Measurements from ENCODE around the gene UTP3.

DNA sequence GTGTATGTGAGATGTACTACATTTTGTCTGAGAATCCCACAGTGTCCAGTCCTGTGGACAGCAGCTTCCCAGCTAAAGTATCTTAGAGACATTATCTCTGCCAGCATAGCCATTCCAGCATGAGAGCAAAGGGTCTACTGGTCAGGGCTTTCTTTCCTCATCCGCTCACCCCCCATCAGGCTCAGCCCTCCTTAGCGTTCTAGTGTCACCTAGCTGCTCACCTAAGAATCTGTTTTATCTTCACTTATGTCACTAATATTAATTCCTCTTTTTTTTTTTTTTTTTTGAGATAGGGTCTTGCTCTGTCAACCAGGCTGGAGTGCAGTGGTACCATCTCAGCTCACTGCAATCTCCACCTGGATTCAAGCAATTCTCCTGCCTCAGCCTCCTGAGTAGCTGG is 49.1 kb downstream of the UTP3 start:
- TF ChIP-seq, protein P1, sequence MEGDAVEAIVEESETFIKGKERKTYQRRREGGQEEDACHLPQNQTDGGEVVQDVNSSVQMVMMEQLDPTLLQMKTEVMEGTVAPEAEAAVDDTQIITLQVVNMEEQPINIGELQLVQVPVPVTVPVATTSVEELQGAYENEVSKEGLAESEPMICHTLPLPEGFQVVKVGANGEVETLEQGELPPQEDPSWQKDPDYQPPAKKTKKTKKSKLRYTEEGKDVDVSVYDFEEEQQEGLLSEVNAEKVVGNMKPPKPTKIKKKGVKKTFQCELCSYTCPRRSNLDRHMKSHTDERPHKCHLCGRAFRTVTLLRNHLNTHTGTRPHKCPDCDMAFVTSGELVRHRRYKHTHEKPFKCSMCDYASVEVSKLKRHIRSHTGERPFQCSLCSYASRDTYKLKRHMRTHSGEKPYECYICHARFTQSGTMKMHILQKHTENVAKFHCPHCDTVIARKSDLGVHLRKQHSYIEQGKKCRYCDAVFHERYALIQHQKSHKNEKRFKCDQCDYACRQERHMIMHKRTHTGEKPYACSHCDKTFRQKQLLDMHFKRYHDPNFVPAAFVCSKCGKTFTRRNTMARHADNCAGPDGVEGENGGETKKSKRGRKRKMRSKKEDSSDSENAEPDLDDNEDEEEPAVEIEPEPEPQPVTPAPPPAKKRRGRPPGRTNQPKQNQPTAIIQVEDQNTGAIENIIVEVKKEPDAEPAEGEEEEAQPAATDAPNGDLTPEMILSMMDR (conservative IDR thresholded peaks at IDR 0.05; ENCODE audit: low read length) = peak; percentile 50
- no peak for TF ChIP-seq EZH2phosphoT487 (IDR thresholded peaks at IDR 0.05; ENCODE audit: borderline replicate concordance, low read depth, low read length)
